Stimulated activated CD4-positive, alpha-beta T cell treated with anti-CD3 and anti-CD28 coated beads, Interleukin-4, amount 100 ng/mL, for 4 hours (primary cell): ENCODE data around the gene IL17REL.

Source experiments
- DNase-seq, 2 experiments: peaks; one replicate each; pipeline ENCODE4 v3.0.0-alpha.2; 2020

The IL17REL gene

GRCh38 chr22:50045211-50046018 is 32.9 kb upstream of the IL17REL start:
- DNase-seq = no peak

- DNase-seq = no peak
These were observed 32.0 kb upstream of the IL17REL start for GRCh38 chr22:50044485-50045118.

- no peak for DNase-seq
These were observed 28.9 kb upstream of the IL17REL start for GRCh38 chr22:50041361-50042065.

- no peak for DNase-seq
These were observed 28.2 kb upstream of the IL17REL start for GRCh38 chr22:50040717-50041116.

- no peak for DNase-seq
These were observed 27.3 kb upstream of the IL17REL start for GRCh38 chr22:50039669-50040443.

- no peak for DNase-seq
These were observed 23.6 kb upstream of the IL17REL start for GRCh38 chr22:50035976-50036724.

GRCh38 chr22:50035131-50035881 is 22.7 kb upstream of the IL17REL start:
- no peak for DNase-seq

GRCh38 chr22:50034126-50035081 is 21.8 kb upstream of the IL17REL start:
- no peak for DNase-seq

- DNase-seq = no peak
These were observed 20.5 kb upstream of the IL17REL start for GRCh38 chr22:50032941-50033601.

- DNase-seq = no peak
These were observed 19.7 kb upstream of the IL17REL start for GRCh38 chr22:50032109-50032871.

- DNase-seq = no peak
These were observed 18.9 kb upstream of the IL17REL start for GRCh38 chr22:50031189-50032091.

- DNase-seq = peak; percentile 79 to 83
These were observed 18.0 kb upstream of the IL17REL start for GRCh38 chr22:50030297-50031188.

GRCh38 chr22:50027639-50028537 is 15.3 kb upstream of the IL17REL start:
- peak; percentile 45 to 77 for DNase-seq

GRCh38 chr22:50025993-50026392 is 13.4 kb upstream of the IL17REL start:
- no peak for DNase-seq

- no peak for DNase-seq
These were observed 9.7 kb upstream of the IL17REL start for GRCh38 chr22:50022171-50022819.
